AG04449 (cell line): Measurements from ENCODE around the gene ZFP62.
"Not testable (repeated sequence)": the region's sequence is repeated elsewhere in the genome, so short reads cannot be mapped to it uniquely, and the experiment has no call there.

Experiments used
- CTCF ChIA-PET: fragments of 350-600 bp; formaldehyde crosslinking; extraction: SDS; loops from one replicate; lab custom pipeline; 2021; ENCODE audit warnings: antibody characterized with exemption; lab: Yijun Ruan, JAX
- POLR2A ChIA-PET: fragments of 400-600, 350-600 bp; formaldehyde crosslinking; extraction: SDS; loops from one replicate; lab custom pipeline; 2020; ENCODE audit warnings: antibody characterized with exemption, inconsistent platforms; lab: Yijun Ruan, JAX
- DNase-seq: peaks from one replicate; pipeline ENCODE4 v3.0.0-alpha.2; 2010; ENCODE audit warnings: low read depth, low spot score
- H3K4me3 ChIP-seq: 2 replicates; pipeline ENCODE4 v1.5.1; 2011; ENCODE audit warnings: low read depth, mild to moderate bottlenecking, control low read depth, low read length
- CTCF ChIP-seq: IDR thresholded peaks from one replicate; pipeline ENCODE4 v1.5.1; 2011; ENCODE audit warnings: mild to moderate bottlenecking, moderate library complexity, low read length, control low read depth, inconsistent platforms; ENCODE audit not compliant: insufficient read depth; ENCODE audit errors: missing control alignments

ZFP62 gene

GRCh38 chr5:180901319-180902009 lies 40.4 kb upstream of the ZFP62 start:
- ChIA-PET POLR2A (no interaction called here), CTCF (no interaction called here)
- no peak for DNase-seq
- no peak for TF ChIP-seq CTCF
- H3K4me3 ChIP-seq: no peak overlapping the region

GRCh38 chr5:180900178-180900577 lies 39.1 kb upstream of the ZFP62 start:
- no peak overlapping the region for H3K4me3 ChIP-seq
- ChIA-PET CTCF (no interaction called here), POLR2A (no interaction called here)
- no peak for TF ChIP-seq CTCF
- no peak for DNase-seq

GRCh38 chr5:180898621-180899246 lies 37.7 kb upstream of the ZFP62 start, which contains the start of gene BTNL8:
BTNL8 (plus strand) TSS chr5:180899159; CDS start chr5:180899311, 152 bp downstream.
- ChIA-PET CTCF (no interaction called here), POLR2A (no interaction called here)
- TF ChIP-seq CTCF: no peak
- no peak for DNase-seq
- no peak within 1 kb of the TSS for H3K4me3 ChIP-seq

- CTCF ChIA-PET, DNase-seq, POLR2A ChIA-PET, H3K4me3 ChIP-seq: not testable (repeated sequence)
Observed at GRCh38 chr5:180895330-180895729, 34.3 kb upstream of the ZFP62 start.

GRCh38 chr5:180889381-180889780 lies 28.3 kb upstream of the ZFP62 start:
- H3K4me3 ChIP-seq: no peak overlapping the region
- ChIA-PET POLR2A (no interaction called here), CTCF (no interaction called here)
- DNase-seq: no peak
- TF ChIP-seq CTCF: no peak

GRCh38 chr5:180885845-180886529 lies 24.9 kb upstream of the ZFP62 start:
- H3K4me3 ChIP-seq, DNase-seq, POLR2A ChIA-PET: not testable (repeated sequence)
- CTCF ChIA-PET: interaction anchor here (1.7 kb wide), 1 partner anchor 17 kb away, joined by 4 read pairs; no protein-coding TSS in a partner anchor

- no peak overlapping the region for H3K4me3 ChIP-seq
- TF ChIP-seq CTCF: no peak
- ChIA-PET CTCF (interaction anchor here (1.6 kb wide), 1 partner anchor 92 kb away, joined by 5 read pairs; no protein-coding TSS in a partner anchor), POLR2A (no interaction called here)
- DNase-seq: no peak
Observed at GRCh38 chr5:180875860-180876426, 14.9 kb upstream of the ZFP62 start.
